Right ventricle myocardium superior (tissue), 1 donor: ENCODE data around the gene NRDC. TPM values are rescaled to one million over a fixed set of nuclear protein-coding genes. Genes with fewer than 3 reads are reported as not detected.
A peak's percentile ranks its signal among the peaks of the same experiment; 100 is the strongest.

ENCODE experiments used
- ATAC-seq: fragments of 200-7000 bp; cut with Tn5 transposase; one replicate; pipeline ENCODE4 v1.9.1; 2020; ENCODE audit warnings: mild to moderate bottlenecking; ENCODE audit not compliant: poor library complexity
- DNase-seq: peaks from one replicate; pipeline ENCODE4 v3.0.0-alpha.2; 2020
- intact Hi-C: fragments of 100-400 bp; cut with DNase I; formaldehyde crosslinking; loops from one replicate; pipeline ENCODE4 v1.11.2; 2022
- long read RNA-seq: library from polyadenylated mRNA; unstranded; transcript quantifications from one replicate; pipeline ENCODE4 v2.0.0, GENCODE V29; 2021
- total RNA-seq: library from RNA; stranded (reverse); fragmentation: NEBNext Ultra II Directional; extraction: Animal tissue kit (Norgen Biotek cat#: 25700); gene quantifications from one replicate; pipeline ENCODE4 v1.2.1, GENCODE V29; 2021
- donor health status: DM: no; HTN: yes; CAD: no; lungs with severe emphysema.

NRDC gene
- 149 TPM for total RNA-seq
- long read RNA-seq, transcript NRDC-201 (31 exons, 3,691 nt) = major isoform, 232 of 323 reads
- long read RNA-seq, transcript NRDC-202 (33 exons, 3,895 nt) = minor isoform, 33 of 323 reads
- long read RNA-seq, partial matches to known transcripts = 17 of 323 reads
- long read RNA-seq, other reads (novel, unspliced or antisense) = 39 of 323 reads

- ATAC-seq (peak; percentile 98), DNase-seq (peak; percentile 100)
- intact Hi-C loops = no loop called here
These were observed at the start of gene NRDC for GRCh38 chr1:51878616-51879336. Gene NRDC, minus strand, starts transcription at chr1:51878727. Its CDS starts 112 bp downstream, at chr1:51878615.

GRCh38 chr1:51927029-51927428 lies 48.5 kb upstream of the NRDC start:
- intact Hi-C loops = no loop called here
- DNase-seq = no peak
- ATAC-seq = no peak

- no peak for ATAC-seq
- intact Hi-C loops = no loop called here
These were observed 47.8 kb upstream of the NRDC start for GRCh38 chr1:51926171-51926812.

GRCh38 chr1:51924455-51924854 lies 45.9 kb upstream of the NRDC start:
- DNase-seq = no peak
- no peak for ATAC-seq
- intact Hi-C loops = no loop called here

More at GRCh38 chr1:51926171-51926812, 47.8 kb upstream of the NRDC start:
- no peak for DNase-seq

GRCh38 chr1:51922040-51922439 lies 43.5 kb upstream of the NRDC start:
- intact Hi-C loops = no loop called here
- no peak for ATAC-seq
- DNase-seq = no peak

GRCh38 chr1:51920130-51920529 lies 41.6 kb upstream of the NRDC start:
- ATAC-seq = no peak
- intact Hi-C loops = no loop called here

GRCh38 chr1:51919684-51920083 lies 41.2 kb upstream of the NRDC start:
- DNase-seq = no peak
- intact Hi-C loops = no loop called here
- ATAC-seq = no peak

More at GRCh38 chr1:51920130-51920529, 41.6 kb upstream of the NRDC start:
- no peak for DNase-seq

- no peak for ATAC-seq
- intact Hi-C loops = no loop called here
- no peak for DNase-seq
These were observed 38.3 kb upstream of the NRDC start for GRCh38 chr1:51916587-51917405.

GRCh38 chr1:51915951-51916350 lies 37.4 kb upstream of the NRDC start:
- no peak for ATAC-seq
- intact Hi-C loops = no loop called here
- no peak for DNase-seq

- DNase-seq (no peak), ATAC-seq (no peak)
- intact Hi-C loops = no loop called here
These were observed 34.4 kb upstream of the NRDC start for GRCh38 chr1:51912881-51913280.

- DNase-seq (no peak), ATAC-seq (no peak)
- intact Hi-C loops = no loop called here
These were observed 31.9 kb upstream of the NRDC start for GRCh38 chr1:51910221-51911000.

- intact Hi-C loops = no loop called here
- DNase-seq = no peak
- no peak for ATAC-seq
These were observed 30.0 kb upstream of the NRDC start for GRCh38 chr1:51908499-51908898.

GRCh38 chr1:51907079-51907702 lies 28.7 kb upstream of the NRDC start:
- intact Hi-C loops = no loop called here
- ATAC-seq (no peak), DNase-seq (no peak)

- ATAC-seq (no peak), DNase-seq (no peak)
- intact Hi-C loops = no loop called here
These were observed 28.0 kb upstream of the NRDC start for GRCh38 chr1:51906306-51907078.

- ATAC-seq = no peak
- DNase-seq = no peak
- intact Hi-C loops = no loop called here
These were observed 23.9 kb upstream of the NRDC start for GRCh38 chr1:51902456-51902855.

- DNase-seq (no peak), ATAC-seq (no peak)
- intact Hi-C loops = no loop called here
These were observed 22.6 kb upstream of the NRDC start for GRCh38 chr1:51901151-51901550.

- intact Hi-C loops = loop anchor here (5.0 kb wide), 1 partner anchor 98 kb away; no protein-coding TSS in a partner anchor
- DNase-seq (no peak), ATAC-seq (no peak)
These were observed 20.5 kb upstream of the NRDC start for GRCh38 chr1:51899022-51899421.
